ENCODE results near the gene CRAMP1.

DNA sequence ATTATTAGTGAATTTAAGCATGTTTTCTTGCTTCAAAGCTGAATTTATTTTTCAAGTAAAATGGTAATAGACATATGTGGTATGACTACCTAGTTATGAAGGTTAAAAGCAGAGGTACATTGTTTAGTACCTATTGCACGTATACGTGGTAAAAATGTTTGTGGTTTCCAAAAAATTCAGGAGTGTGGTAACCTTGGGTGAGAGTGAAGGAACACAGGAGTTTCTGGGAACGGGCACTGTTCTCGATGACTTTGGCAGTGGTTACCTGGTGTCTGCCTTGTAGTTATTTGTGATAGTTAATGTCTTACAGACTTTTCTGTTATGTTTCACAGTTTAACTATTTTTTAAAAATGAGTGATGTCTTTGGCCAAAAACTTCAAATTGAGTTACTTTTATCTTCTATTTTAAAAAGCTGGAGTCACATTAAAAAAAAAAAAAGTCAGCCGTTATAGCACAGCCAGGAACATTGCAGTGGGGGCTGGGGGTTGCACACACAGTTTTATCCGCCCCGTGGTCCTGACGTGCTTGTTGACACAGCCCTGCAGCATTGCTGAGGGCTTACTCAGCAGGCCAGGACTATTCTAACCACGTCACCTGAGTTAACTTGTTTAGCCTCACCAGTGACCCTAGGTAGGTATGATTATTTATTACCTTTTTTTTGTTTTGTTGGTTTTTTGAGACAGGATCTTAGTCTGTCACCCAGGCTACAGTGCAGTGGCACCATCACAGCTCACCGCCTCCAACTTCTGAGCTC lies 76.8 kb downstream of the CRAMP1 start:
- TF ChIP-seq POLR2A (IDR thresholded peaks at IDR 0.05) = no peak
- TF ChIP-seq, protein P1, sequence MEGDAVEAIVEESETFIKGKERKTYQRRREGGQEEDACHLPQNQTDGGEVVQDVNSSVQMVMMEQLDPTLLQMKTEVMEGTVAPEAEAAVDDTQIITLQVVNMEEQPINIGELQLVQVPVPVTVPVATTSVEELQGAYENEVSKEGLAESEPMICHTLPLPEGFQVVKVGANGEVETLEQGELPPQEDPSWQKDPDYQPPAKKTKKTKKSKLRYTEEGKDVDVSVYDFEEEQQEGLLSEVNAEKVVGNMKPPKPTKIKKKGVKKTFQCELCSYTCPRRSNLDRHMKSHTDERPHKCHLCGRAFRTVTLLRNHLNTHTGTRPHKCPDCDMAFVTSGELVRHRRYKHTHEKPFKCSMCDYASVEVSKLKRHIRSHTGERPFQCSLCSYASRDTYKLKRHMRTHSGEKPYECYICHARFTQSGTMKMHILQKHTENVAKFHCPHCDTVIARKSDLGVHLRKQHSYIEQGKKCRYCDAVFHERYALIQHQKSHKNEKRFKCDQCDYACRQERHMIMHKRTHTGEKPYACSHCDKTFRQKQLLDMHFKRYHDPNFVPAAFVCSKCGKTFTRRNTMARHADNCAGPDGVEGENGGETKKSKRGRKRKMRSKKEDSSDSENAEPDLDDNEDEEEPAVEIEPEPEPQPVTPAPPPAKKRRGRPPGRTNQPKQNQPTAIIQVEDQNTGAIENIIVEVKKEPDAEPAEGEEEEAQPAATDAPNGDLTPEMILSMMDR (IDR thresholded peaks at IDR 0.05) = no peak
